Thyroid gland (tissue), 4 donors: Measurements from ENCODE around the gene AQP3. TPM values are rescaled to one million over a fixed set of nuclear protein-coding genes. Genes with fewer than 3 reads are reported as not detected.
A peak's percentile ranks its signal among the peaks of the same experiment; 100 is the strongest.
"Not testable (repeated sequence)": the region's sequence is repeated elsewhere in the genome, so short reads cannot be mapped to it uniquely, and the experiment has no call there.

ENCODE experiments used
- DNase-seq, 2 donors: peaks; one replicate each; pipeline ENCODE4 v3.0.0-alpha.2; 2019
- H3K27ac ChIP-seq, 3 donors: fragments of 200-600 bp; sonication (generic); 1 replicate in 2 of 3; 2 replicates in 1 of 3; pipeline ENCODE4 v1.5.1; 2016 to 2019; ENCODE audit warnings: mild to moderate bottlenecking in 1 of 3, moderate library complexity in 1 of 3
- H3K27me3 ChIP-seq: fragments of 200-600 bp; sonication (generic); one replicate; pipeline ENCODE4 v1.5.1; 2019
- H3K36me3 ChIP-seq, 2 donors: fragments of 200-600 bp; sonication (generic); one replicate each; pipeline ENCODE4 v1.5.1; 2016 to 2019
- H3K4me1 ChIP-seq, 2 donors: fragments of 200-600 bp; sonication (generic); one replicate each; pipeline ENCODE4 v1.5.1; 2017 to 2019
- H3K4me3 ChIP-seq, 3 donors: fragments of 200-600 bp; sonication (generic); replicated peaks in 1 of 3; 1 replicate in 2 of 3; 2 replicates in 1 of 3; pipeline ENCODE4 v1.5.1; 2016; ENCODE audit warnings: mild to moderate bottlenecking in 1 of 3
- H3K9me3 ChIP-seq: fragments of 200-600 bp; sonication (generic); one replicate; pipeline ENCODE4 v1.5.1; 2017
- WGBS, 2 donors: methylation state at CpG; one replicate each; pipeline ENCODE4 v1.1.5; 2017; 5-methylcytosine and 5-hydroxymethylcytosine counted together
- intact Hi-C: fragments of 100-400 bp; cut with DNase I; formaldehyde crosslinking; loops from one replicate; pipeline ENCODE4 v1.15.1; 2023
- microRNA-seq: library from miRNA; unstranded; fragments of <30 nt; microRNA quantifications from one replicate; pipeline ENCODE4, GENCODE V29; 2016
- small RNA-seq: library from RNA; depleted of rRNA; stranded (forward); fragments of <200 nt; gene quantifications from one replicate; pipeline ENCODE3, GENCODE V24; 2016
- total RNA-seq, 4 donors: library from RNA; depleted of rRNA; stranded (reverse); fragments of >200 nt; gene quantifications; one replicate each; pipeline ENCODE4 v1.2.3, GENCODE V29; 2016
- TF ChIP-seq, protein P1 (sequence below), 6 experiments: fragments of 200-600 bp in 3 of 6; fragments of 450-650 bp in 3 of 6; sonication (generic) in 3 of 6; IDR thresholded peaks; one replicate each; pipeline ENCODE4 v1.5.1; 2016 to 2019; ENCODE audit warnings: antibody characterized with exemption in 6 of 6, mild to moderate bottlenecking in 2 of 6, inconsistent platforms in 1 of 6, moderate library complexity in 1 of 6

The AQP3 gene
- total RNA-seq, 4 donors from 2014 or later = 1.0 to 4.3 (median 2.5) TPM

DNA sequence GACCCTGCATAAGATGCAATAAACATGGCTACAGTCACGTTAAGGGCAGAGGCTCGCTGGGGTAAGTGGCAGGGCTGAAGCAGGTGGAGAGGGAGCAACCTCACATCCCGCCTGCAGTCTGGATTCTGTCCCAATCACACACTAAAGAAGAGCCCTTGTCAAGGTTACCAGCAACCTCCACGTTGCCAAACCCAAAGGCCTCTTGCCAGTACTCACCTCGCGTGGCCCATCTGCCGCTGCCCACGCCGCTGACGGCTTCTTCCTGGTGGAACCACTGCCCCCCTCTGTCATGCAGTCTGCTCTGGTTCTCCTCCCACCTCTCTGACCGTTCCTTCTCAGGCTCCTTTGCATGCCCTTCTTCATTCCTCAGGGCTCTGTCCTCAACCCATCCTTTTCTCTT, 53.8 kb downstream of the AQP3 start:
- TF ChIP-seq, protein P1, sequence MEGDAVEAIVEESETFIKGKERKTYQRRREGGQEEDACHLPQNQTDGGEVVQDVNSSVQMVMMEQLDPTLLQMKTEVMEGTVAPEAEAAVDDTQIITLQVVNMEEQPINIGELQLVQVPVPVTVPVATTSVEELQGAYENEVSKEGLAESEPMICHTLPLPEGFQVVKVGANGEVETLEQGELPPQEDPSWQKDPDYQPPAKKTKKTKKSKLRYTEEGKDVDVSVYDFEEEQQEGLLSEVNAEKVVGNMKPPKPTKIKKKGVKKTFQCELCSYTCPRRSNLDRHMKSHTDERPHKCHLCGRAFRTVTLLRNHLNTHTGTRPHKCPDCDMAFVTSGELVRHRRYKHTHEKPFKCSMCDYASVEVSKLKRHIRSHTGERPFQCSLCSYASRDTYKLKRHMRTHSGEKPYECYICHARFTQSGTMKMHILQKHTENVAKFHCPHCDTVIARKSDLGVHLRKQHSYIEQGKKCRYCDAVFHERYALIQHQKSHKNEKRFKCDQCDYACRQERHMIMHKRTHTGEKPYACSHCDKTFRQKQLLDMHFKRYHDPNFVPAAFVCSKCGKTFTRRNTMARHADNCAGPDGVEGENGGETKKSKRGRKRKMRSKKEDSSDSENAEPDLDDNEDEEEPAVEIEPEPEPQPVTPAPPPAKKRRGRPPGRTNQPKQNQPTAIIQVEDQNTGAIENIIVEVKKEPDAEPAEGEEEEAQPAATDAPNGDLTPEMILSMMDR (IDR thresholded peaks at IDR 0.05) = no peak
- Histone ChIP-seq H3K27me3 (no peaks in the 10 kb centered on the region), H3K36me3 (no peaks in the 10 kb centered on the region), H3K9me3 (no peaks in the 10 kb centered on the region), H3K4me1 (peaks cover 33 to 35% of the 10 kb centered on the region in 2 donors), H3K4me3 (no peak overlapping the region), H3K27ac (peak overlapping the region in 2 of 3 donors; percentile 8 to 24)
- peak; percentile 56 to 73 for DNase-seq
- 46 to 69% methylated on average over 11 of the region's 11 CpGs for WGBS, 2 donors
- intact Hi-C loops = no loop called here

DNA sequence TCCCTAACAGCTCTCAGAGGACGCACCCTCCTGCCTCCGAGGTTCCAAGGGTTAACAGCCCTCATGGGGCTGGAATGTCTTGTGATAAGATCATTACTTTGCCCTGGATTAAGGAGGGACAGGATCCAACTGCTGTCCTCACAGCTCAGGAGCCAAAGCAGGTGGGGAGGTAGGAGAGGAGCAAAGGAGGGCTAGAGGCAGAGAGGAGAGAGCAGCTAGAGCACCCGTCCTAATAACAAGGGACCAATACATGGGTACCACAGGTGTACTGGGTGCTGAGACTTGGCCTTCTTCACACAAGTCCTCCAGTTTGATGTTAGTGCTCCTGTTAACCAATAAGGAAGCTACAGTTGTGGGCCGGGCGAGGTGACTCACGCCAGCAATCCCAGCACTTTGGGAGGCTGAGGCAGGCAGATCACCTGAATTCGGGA, 54.8 kb downstream of the AQP3 start:
- DNase-seq, H3K27me3 ChIP-seq, intact Hi-C loops, H3K36me3 ChIP-seq, H3K9me3 ChIP-seq, H3K4me3 ChIP-seq: not testable (repeated sequence)
- H3K4me1 ChIP-seq = peaks cover 33 to 35% of the 10 kb centered on the region in 2 donors
- H3K27ac ChIP-seq = peak overlapping the region in 2 of 3 donors; percentile 8 to 91
- WGBS, 2 donors = 66 to 73% methylated on average over 7 of the region's 7 CpGs

Small RNA genes lying within 50 kb of the gene (microRNA-seq; reads per million reads assigned to microRNA genes)
- not detected for gene MIR6851

Small RNA genes lying within 50 kb of the gene (small RNA-seq; reads per million reads assigned to genes)
- not detected for gene AL356218.2
- not detected for gene MIR6851

Other genes with a start within 250 kb of the AQP3 start
- gene SPINK4, start 207.4 kb downstream of the AQP3 start, total RNA-seq = not detected
- 100 to 1,000 TPM in 2 of 4 donors, 10 to 100 TPM in 2; 72.0 to 135 (median 99.3) TPM for gene BAG1, start 182.9 kb downstream of the AQP3 start, total RNA-seq
- 10 to 100 TPM; 55.1 to 78.2 (median 60.3) TPM for gene CHMP5, start 182.5 kb downstream of the AQP3 start, total RNA-seq
- 10 to 100 TPM; 44.7 to 65.3 (median 49.8) TPM for gene NFX1, start 157.1 kb downstream of the AQP3 start, total RNA-seq
- gene AQP7, start 45.0 kb downstream of the AQP3 start, total RNA-seq = 1 to 10 TPM; 1.9 to 4.7 (median 2.5) TPM
- 10 to 100 TPM; 13.0 to 32.3 (median 27.0) TPM for gene NOL6, start 26.3 kb upstream of the AQP3 start, total RNA-seq
- gene ANKRD18B, start 76.7 kb upstream of the AQP3 start, total RNA-seq = 10 to 100 TPM in 1 of 4 donors, 1 to 10 TPM in 1, under 1 TPM in 2; 0.59 to 12.4 (median 1.5) TPM